ENCODE measurements around the gene SHISAL2B.
"Not testable (repeated sequence)": the region's sequence is repeated elsewhere in the genome, so short reads cannot be mapped to it uniquely, and the experiment has no call there.

The SHISAL2B gene

GRCh38 chr5:64653766-64654560, 36.3 kb upstream of the SHISAL2B start:
- TF ChIP-seq, protein P1, sequence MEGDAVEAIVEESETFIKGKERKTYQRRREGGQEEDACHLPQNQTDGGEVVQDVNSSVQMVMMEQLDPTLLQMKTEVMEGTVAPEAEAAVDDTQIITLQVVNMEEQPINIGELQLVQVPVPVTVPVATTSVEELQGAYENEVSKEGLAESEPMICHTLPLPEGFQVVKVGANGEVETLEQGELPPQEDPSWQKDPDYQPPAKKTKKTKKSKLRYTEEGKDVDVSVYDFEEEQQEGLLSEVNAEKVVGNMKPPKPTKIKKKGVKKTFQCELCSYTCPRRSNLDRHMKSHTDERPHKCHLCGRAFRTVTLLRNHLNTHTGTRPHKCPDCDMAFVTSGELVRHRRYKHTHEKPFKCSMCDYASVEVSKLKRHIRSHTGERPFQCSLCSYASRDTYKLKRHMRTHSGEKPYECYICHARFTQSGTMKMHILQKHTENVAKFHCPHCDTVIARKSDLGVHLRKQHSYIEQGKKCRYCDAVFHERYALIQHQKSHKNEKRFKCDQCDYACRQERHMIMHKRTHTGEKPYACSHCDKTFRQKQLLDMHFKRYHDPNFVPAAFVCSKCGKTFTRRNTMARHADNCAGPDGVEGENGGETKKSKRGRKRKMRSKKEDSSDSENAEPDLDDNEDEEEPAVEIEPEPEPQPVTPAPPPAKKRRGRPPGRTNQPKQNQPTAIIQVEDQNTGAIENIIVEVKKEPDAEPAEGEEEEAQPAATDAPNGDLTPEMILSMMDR (conservative IDR thresholded peaks at IDR 0.05; ENCODE audit: low read depth, low read length): no peak
- Histone ChIP-seq H3K79me2 (ENCODE audit: insufficient read depth, low read depth) (no peaks in the 10 kb centered on the region), H3K4me2 (no peak overlapping the region), H2AFZ (ENCODE audit: low read depth) (no peak overlapping the region), H3K36me3 (ENCODE audit: insufficient read depth) (no peaks in the 10 kb centered on the region), H3K27me3 (ENCODE audit: insufficient read depth, low read depth) (no peaks in the 10 kb centered on the region), H3K4me1 (ENCODE audit: low read depth, poor library complexity, severe bottlenecking) (no peaks in the 10 kb centered on the region), H3K4me3 (IDR thresholded peaks at IDR 0.05; ENCODE audit: insufficient read depth, low read depth, low read length) (no peak overlapping the region), H3K27ac (no peak overlapping the region), H3K9ac (no peak overlapping the region), H4K20me1 (ENCODE audit: insufficient read depth) (no peaks in the 10 kb centered on the region)

- TF ChIP-seq, protein P1 (conservative IDR thresholded peaks at IDR 0.05; ENCODE audit: low read depth, low read length): no peak
- H3K27ac ChIP-seq: no peak overlapping the region
Measured at GRCh38 chr5:64654561-64654938, 35.8 kb upstream of the SHISAL2B start.

GRCh38 chr5:64655596-64655995, 34.7 kb upstream of the SHISAL2B start:
- TF ChIP-seq, protein P1 (conservative IDR thresholded peaks at IDR 0.05; ENCODE audit: low read depth, low read length): no peak
- Histone ChIP-seq H4K20me1 (ENCODE audit: insufficient read depth) (no peaks in the 10 kb centered on the region), H3K4me1 (ENCODE audit: low read depth, poor library complexity, severe bottlenecking) (no peaks in the 10 kb centered on the region), H3K4me2 (no peak overlapping the region), H2AFZ (ENCODE audit: low read depth) (no peak overlapping the region), H3K27me3 (ENCODE audit: insufficient read depth, low read depth) (no peaks in the 10 kb centered on the region), H3K9ac (no peak overlapping the region), H3K36me3 (ENCODE audit: insufficient read depth) (no peaks in the 10 kb centered on the region), H3K4me3 (IDR thresholded peaks at IDR 0.05; ENCODE audit: insufficient read depth, low read depth, low read length) (no peak overlapping the region), H3K27ac (no peak overlapping the region), H3K79me2 (ENCODE audit: insufficient read depth, low read depth) (no peaks in the 10 kb centered on the region)

More at GRCh38 chr5:64654561-64654938, 35.8 kb upstream of the SHISAL2B start:
- H3K36me3 ChIP-seq (ENCODE audit: insufficient read depth): no peaks in the 10 kb centered on the region
- H3K4me1 ChIP-seq (ENCODE audit: low read depth, poor library complexity, severe bottlenecking): no peaks in the 10 kb centered on the region
- H3K9ac ChIP-seq: no peak overlapping the region
- H3K79me2 ChIP-seq (ENCODE audit: insufficient read depth, low read depth): no peaks in the 10 kb centered on the region
- no peaks in the 10 kb centered on the region for H3K27me3 ChIP-seq (ENCODE audit: insufficient read depth, low read depth)
- no peak overlapping the region for H2AFZ ChIP-seq (ENCODE audit: low read depth)
- H3K4me3 ChIP-seq (IDR thresholded peaks at IDR 0.05; ENCODE audit: insufficient read depth, low read depth, low read length): no peak overlapping the region
- H3K4me2 ChIP-seq: no peak overlapping the region
- no peaks in the 10 kb centered on the region for H4K20me1 ChIP-seq (ENCODE audit: insufficient read depth)

DNA sequence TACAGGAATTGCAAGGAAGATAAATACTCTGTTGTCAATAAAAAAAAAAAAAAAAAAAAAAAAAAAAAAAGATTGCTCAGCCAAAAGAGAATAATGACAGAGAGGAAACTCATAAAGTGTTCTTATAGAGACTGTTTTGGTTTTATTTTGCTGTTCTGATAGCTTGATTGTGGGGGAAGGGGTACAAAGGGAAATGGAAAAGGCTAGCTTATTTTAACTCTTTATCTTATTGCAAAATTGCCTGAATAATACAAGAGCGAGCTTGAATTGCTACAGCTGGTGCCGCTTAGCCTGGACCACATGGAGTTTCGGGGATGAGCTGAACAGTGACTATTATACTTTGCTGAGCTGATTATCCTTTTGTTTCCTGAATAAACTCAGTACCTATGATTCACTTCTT, 31.0 kb upstream of the SHISAL2B start:
- no peak overlapping the region for H3K4me2 ChIP-seq
- no peaks in the 10 kb centered on the region for H3K4me1 ChIP-seq (ENCODE audit: low read depth, poor library complexity, severe bottlenecking)
- no peaks in the 10 kb centered on the region for H4K20me1 ChIP-seq (ENCODE audit: insufficient read depth)
- H2AFZ ChIP-seq (ENCODE audit: low read depth): no peak overlapping the region
- H3K36me3 ChIP-seq (ENCODE audit: insufficient read depth): no peaks in the 10 kb centered on the region
- H3K27ac ChIP-seq: no peak overlapping the region
- no peaks in the 10 kb centered on the region for H3K79me2 ChIP-seq (ENCODE audit: insufficient read depth, low read depth)
- H3K9ac ChIP-seq: no peak overlapping the region
- TF ChIP-seq, protein P1 (conservative IDR thresholded peaks at IDR 0.05; ENCODE audit: low read depth, low read length): no peak
- H3K27me3 ChIP-seq (ENCODE audit: insufficient read depth, low read depth): no peaks in the 10 kb centered on the region
- H3K4me3 ChIP-seq (IDR thresholded peaks at IDR 0.05; ENCODE audit: insufficient read depth, low read depth, low read length): no peak overlapping the region

GRCh38 chr5:64663181-64663580, 27.1 kb upstream of the SHISAL2B start:
- H3K4me2 ChIP-seq; H4K20me1 ChIP-seq (ENCODE audit: insufficient read depth); H3K4me3 ChIP-seq (IDR thresholded peaks at IDR 0.05; ENCODE audit: insufficient read depth, low read depth, low read length); H3K79me2 ChIP-seq (ENCODE audit: insufficient read depth, low read depth); H3K36me3 ChIP-seq (ENCODE audit: insufficient read depth); H2AFZ ChIP-seq (ENCODE audit: low read depth); H3K9ac ChIP-seq; H3K27me3 ChIP-seq (ENCODE audit: insufficient read depth, low read depth); H3K27ac ChIP-seq; H3K4me1 ChIP-seq (ENCODE audit: low read depth, poor library complexity, severe bottlenecking): not testable (repeated sequence)

Measured in KMS-11 (cell line).